ENCODE measurements around the gene JADE2.

JADE2 gene

DNA sequence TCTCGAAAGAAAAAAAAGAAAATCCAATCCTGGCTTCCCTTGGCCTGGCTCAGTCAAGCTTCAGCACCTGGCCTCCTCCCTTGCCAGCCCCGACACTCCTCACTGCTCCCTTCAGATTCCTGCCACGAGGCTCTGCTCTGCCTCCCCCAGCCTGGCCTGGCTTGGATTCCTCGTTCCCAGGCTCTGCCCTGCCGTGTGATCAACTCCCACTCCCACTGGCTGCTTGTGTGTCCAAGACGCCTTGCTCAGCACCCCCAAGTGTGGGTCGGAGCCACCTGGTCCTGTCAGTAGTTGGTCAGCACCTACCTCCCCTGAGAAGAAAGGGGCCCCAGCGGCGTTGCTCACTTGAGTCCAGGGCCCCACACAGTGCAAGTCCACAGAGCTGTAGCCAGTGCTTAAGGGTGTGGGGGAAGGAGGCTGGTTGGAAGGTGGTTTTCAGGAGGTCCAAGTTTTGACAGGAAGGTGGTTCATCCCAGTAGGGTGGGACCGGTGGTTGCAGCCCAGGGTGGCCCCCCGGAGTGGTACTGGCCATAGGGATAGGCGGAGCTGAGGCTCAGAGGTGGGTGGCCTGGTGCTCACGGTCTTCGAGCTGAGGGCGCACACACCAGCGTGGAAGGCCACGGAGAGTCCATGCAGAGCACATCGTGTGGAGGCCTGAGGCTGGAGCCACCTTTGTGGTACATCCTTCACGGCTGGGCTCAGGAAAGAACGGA, 46.4 kb downstream of the JADE2 start:
- DNase-seq, result no peak

DNA sequence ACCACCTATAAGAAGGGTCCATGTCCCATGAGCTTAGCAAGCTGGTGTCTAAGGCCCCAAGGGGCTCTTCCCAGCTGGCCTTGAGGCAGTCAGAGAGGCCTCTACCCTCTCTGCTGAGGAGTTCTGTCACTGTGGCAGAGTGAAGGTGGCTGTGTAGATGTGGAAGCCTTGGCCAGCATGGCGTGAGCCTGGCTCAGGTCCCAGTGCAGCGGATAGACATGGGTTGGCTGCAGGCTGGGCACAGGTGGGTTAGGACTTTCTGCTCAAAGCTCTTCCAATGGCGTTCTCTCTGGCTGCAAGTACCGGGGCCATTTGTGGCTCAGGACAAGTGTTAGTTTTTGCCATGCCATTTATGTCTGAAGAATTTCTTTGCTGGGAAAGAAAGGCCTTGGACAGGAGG, 47.3 kb downstream of the JADE2 start:
- DNase-seq, result no peak

DNA sequence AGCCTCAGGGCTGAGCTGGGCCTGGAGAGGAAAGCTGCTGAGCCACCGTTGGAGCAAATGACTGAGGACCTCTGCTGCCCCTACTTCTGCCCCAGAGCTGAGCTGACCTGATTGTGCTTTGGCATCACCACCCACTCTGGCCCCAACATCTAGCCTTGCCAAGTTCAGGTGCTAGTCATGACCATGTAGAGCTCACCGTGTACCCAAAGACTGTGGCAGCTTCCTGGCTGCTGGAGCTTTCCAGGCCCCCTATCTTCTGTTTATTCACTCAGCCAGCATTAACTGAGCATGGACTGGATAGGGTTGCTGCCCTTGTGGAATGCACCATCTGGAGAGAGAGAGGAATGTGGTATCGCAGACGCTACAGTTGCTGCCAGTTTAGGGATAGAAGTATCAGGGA, 49.1 kb downstream of the JADE2 start:
- no peak for DNase-seq

DNA sequence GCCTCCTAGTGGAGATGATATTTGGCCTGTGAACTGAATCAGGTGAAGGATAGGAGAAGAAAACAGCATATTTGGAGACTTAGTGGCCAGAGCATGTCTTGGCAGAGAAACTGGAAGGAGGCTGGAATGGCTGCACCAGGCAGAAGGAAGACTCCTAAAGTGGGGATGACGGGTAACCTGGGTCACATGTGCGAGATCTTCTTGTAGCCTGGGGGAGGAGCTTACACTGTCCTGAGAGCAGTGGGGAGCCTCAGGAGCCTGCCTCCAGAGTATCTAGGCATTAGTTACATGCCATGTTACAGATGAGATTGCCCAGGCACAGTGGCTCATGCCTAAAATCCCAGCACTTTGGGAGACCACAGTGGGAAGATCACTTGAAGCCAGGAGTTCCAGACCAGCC, 49.8 kb downstream of the JADE2 start:
- no peak for DNase-seq

DNA sequence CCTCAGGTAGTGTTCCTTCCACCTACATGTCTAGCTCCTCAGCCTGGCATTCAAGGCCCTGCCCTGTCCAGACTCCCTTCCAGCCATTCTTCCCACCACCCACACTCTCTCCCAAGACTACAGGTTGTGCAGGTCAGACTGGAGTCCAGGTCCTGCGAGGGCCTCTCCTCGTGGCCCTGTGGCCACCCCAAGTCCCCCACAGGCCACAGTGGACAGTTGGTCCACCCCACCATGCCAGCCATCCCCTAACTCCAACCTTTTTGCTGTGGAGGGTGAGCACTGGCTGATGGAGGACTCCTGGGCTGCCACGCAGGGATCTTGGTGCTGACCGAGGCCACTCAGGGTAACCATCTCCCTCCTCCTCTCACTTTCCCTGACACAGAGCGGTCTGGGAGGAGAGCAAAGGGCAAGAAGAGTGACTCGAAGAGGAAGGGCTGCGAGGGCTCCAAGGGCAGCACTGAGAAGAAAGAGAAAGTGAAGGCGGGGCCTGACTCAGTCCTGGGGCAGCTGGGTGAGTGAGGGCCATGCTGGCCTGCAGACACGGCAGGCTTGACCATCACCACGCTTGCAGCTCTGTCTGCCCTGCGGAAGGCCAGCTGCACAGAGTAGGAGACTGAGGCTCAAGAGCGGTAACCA, 51.0 kb downstream of the JADE2 start:
- DNase-seq, result no peak

DNA sequence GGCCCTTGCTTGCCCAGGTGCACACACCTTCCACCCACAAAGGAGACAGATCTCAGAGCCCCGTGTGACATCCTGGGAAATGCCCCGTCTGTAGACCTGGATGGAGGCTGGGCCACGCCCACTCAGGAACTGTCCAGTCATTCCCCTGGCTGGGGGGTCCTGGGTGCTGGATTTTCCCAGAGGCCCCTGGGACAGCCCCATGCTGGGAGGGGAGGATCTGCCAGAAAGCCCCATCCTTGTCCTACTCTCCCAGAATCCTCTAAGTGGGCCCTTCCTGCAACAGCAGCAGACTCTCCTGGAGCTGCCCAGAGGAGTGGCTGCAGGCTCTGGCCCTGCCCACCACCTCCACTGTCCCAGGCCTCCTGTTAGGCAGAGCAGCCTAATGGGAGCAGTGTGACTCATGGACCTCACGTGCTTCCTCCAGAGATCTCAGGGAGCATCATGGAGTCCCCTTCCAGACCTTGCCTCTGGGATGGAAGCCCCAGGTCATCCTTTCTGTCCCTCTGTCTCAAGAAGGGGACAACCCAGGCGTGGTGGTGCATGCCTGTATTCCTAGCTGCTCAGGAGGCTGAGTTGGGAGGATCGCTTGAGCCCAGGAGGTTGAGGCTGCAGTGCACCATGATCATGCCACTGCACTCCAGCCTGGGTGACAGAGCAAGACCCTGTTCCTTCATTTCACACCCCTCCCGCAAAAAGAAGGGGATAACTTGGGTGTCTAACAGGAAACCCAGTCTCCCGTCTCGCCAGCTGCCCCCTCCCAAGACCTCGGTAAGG, 51.7 kb downstream of the JADE2 start:
- no peak for DNase-seq

DNA sequence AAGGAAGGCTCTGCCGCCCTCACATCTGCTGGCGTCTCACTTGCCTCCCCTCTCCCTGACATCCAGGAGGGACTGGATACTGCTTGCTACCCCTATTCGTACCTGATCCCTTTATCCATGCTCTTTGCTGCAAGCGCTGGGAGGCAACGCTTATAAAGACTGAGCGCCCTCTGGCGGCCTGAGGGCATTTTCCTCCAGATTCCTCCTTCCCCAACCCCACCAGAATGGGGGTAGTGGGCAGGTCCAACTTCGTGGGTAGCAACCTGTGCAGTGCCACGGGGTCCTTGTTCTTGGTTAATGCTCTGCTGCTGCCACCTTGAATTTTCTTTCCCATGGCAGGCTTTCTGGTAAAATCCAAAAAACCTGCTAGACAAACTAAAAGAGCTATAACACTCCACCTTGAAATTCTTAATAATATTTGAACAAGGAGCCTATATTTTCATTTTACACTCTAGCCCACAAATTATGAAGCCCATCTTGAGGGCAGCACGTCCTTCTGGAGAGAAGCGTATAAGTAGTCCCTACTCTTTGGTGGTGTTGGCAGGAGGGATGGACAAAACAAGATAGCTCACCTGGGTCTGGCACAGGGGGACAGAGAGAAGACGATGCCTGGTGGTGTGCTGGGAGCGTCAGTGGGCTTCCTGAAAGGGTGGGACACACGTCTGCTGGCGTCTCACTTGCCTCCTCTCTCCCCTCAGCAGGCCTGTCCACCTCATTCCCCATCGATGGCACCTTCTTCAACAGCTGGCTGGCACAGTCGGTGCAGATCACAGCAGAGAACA, 52.5 kb downstream of the JADE2 start:
- no peak for DNase-seq

DNA sequence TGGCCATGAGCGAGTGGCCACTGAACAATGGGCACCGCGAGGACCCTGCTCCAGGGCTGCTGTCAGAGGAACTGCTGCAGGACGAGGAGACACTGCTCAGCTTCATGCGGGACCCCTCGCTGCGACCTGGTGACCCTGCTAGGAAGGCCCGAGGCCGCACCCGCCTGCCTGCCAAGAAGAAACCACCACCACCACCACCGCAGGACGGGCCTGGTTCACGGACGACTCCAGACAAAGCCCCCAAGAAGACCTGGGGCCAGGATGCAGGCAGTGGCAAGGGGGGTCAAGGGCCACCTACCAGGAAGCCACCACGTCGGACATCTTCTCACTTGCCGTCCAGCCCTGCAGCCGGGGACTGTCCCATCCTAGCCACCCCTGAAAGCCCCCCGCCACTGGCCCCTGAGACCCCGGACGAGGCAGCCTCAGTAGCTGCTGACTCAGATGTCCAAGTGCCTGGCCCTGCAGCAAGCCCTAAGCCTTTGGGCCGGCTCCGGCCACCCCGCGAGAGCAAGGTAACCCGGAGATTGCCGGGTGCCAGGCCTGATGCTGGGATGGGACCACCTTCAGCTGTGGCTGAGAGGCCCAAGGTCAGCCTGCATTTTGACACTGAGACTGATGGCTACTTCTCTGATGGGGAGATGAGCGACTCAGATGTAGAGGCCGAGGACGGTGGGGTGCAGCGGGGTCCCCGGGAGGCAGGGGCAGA, 53.3 kb downstream of the JADE2 start:
- DNase-seq, result no peak

DNA sequence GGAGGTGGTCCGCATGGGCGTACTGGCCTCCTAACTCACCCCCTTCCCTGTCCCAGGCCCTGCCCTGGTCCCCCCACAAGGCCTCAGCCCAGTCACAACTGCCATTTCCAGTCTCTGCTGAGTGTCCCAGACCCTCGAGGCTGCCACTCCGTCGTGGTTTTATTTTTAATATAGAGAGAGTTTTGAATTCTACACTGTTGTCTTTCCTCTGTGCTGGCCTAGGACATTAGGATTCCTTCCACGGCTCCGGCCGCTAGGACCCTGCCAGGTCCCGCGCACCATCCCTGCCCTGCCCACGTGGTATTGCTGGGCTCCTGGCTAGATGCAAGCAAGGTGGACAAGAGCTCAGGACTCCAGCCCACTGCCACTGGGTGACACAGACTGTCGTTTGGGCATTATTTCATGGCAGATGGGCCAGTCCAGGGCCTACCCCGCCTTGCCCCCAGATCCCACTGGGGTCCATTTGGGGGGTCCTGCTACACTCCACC, 53.9 kb downstream of the JADE2 start:
- DNase-seq, result no peak

DNA sequence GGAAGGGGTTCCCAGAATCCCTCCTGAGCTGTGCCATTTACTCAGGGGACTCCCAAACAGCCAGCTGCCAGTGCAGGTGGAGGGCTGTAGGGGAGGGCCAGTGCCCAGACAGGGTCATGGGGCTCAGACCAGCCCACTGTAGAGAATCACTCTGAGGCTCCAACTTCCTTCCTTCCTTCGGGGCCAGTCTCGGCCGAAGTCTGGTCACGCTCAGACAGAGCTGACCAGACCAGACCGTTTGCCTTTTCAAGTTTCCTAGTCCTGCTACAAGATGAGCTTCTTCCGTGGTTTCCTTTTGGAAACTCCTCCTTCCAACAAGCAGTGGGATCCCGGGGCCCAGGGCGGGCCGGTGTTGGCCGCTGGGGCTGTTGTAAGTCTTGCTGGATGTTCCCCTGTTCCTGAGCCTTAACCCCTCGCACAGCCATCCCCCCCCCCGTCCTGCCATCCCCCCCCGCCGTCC, 54.6 kb downstream of the JADE2 start:
- DNase-seq, result no peak

DNA sequence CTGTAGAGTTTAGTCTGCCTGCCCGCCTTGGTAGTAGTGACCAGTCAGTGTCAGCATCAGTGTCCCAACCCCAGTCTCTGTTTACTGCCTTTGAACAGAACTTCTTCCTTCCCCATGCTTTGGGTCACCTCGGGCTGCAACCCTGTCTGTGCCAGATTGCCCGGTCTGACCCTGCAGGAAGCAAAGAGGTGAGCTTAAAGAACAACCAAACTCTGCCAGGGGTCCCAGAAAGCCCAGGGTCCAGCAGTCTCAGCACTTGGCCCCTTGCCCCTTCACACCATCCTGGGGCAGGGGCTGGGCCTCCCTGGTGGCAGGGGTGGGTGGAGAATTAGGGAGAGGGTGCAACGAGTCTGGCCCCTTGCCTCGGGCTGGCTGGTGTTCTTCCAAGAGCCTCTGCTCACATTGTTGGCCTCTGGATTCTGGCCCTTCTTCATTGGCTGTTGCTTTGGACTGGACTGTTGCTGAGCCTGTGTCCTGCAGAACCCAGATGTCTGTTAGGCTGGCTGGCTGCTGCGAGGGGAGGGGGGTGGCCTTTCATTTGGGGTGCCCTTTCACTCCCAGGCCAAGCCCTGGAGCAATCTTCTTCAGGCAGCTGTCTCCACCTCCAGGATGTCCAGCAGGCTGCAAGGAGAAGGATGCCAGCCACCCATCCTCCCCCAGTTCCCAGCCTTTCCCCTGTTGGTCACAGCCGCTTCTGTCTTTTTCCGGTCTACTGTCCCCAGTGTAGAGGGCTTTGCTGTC, 55.9 kb downstream of the JADE2 start:
- no peak for DNase-seq

DNA sequence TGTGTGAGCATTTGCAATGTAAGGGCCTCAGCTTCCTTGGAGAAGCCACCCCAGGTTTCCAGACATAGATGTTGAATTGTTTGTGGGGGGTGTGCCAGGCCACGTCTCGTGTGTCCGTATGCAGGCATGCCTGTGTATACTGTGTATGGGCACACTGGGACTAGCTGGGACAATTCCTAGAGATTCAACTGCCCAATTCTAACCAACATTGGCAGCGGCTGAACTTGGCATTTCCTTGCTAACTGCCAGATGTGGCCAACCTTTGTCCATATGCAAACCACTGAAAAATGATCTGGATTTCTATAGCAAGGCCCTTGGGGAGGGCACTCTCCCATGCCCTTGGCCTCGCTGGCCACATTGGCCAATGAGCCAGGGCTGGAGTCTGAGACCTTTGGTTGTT, 56.8 kb downstream of the JADE2 start:
- no peak for DNase-seq

DNA sequence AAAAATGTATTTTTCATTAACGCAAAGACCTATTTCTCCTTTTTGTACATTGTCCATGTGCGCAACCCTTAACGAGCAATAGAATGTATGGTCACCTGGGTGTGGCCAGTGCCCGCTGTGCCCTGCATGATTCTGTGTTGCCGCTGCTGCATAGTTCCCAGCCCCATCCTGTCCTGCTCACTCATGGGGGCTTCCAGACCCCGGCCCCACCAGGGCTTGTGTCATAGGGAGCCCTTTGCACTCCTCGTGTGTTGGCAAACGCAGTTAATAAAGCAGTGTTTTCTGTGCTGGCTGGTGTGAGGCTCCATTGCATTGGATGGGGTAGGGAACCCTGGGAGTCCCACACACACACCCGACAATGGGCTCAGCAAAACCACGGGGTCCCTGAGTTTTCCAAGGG, 57.5 kb downstream of the JADE2 start:
- DNase-seq, result no peak

DNA sequence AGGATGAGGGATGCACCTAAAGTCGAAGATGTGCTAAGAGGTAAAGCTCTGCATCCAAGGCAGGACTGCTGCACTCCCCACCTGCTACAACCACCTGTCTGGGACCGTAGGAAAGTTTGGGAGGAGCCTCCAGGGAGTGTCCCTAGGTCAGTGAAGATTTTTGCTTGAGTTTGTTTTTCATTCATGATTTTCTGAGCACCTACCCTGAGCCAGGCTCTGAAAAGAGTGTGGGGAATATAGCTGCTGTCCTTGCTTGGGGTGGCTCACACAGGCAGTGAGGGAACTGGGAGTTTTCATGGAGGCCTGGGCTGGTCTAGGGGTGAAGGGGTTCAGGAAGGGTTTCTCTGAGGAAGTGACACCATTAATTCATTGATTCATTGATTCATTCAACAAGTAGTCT, 58.3 kb downstream of the JADE2 start:
- no peak for DNase-seq

DNA sequence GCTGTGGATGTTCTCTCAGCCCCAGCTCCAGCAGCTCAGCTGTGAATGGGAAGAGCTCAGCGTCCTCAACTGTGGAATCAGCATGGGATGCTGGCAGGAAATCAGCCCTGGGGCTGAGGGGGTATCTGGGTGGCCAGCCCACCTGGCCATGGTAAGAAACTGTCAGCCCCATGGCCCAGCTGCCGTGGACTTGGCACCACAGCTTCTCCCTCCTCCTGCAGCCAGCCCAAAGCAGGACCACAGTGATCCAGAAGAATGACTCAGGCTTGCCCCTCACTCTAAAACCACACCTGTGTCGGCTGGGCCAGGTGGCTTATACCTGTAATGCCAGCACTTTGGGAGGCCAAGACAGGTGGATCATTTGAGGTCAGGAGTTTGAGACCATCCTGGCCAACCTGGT, 59.2 kb downstream of the JADE2 start:
- no peak for DNase-seq

DNA sequence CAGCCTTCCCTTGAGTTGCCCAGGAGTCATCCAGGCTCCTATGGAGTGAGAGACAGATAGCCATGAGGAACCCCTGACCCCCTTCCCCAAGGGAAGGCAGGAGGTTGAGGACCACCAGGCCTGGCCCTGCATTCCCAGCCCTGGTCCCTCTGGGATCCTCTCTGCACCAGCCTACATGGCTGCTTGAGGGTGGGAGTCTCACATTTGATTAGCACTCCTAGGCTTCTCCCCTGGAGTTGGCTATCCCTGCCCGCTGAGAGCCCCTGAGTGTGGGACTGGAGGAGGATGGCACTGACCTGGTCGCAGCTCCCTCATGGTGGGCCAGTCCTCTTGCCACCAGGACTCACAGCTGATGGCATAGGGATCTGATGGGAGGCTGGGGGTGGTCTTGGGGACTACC, 60.5 kb downstream of the JADE2 start:
- no peak for DNase-seq

DNA sequence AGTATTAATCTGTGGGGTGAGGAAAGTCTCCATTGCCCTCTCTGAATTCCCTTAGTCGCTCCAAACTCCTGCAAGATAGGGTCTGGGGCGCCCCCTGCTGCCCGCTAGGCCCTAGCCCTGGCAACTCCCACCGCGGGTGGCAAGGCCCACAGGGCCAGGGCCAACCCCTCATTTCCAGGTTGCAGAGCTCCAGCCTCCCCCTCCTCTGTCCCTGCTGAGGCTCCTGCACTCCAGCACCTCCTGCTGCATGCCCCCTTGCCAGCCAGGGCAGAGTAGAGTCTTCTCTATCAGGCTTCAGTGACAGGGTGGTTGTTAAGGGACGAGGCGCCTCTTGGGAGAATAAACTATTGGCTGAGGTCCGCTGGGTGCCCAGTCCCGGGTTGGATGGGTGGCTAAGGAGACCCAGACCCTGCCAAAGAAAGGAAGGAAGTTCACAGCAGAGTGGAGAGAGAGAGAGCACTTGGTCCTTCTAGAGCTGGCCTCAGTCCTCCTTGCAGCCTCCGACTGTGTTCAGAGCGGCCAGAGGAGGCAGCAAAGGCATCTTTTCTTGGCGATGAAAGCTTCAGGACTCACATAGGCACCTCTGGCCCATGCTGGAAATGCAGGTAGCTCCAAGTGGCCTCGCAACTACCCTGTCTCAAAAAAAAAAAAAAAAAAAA, 61.5 kb downstream of the JADE2 start:
- DNase-seq, result peak; percentile 38

DNA sequence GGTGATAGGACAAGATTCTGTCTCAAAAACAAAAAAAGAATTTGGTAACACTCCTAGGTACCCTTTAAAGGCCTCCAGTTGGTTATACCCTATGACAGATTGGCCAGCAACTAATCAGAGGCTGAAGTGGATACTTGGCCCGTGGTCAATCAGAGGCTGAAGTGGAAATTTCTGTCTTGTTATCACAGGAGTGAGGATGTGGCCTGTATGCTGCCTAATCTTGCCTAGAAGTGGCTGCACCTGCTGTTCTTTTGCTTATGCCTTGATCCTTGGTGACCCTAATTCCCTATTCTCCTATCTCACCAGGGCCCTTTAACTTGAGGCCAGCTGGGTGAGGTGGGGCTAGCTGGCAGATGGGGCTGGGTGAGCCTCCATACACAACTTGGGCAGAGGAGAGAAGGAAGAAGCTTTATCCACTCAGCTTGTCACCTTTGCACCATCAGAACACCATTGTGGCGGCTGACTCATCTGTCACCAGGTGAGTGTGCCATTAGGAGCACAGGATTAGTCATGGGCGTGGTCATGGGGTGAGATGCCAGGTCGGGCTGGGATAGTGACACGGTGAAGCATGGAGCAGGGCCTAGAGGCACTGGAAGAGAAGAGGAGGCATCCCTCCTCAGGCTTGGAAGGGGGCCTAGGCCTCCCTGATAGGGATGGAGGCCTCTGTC, 65.7 kb downstream of the JADE2 start:
- DNase-seq, result no peak

DNA sequence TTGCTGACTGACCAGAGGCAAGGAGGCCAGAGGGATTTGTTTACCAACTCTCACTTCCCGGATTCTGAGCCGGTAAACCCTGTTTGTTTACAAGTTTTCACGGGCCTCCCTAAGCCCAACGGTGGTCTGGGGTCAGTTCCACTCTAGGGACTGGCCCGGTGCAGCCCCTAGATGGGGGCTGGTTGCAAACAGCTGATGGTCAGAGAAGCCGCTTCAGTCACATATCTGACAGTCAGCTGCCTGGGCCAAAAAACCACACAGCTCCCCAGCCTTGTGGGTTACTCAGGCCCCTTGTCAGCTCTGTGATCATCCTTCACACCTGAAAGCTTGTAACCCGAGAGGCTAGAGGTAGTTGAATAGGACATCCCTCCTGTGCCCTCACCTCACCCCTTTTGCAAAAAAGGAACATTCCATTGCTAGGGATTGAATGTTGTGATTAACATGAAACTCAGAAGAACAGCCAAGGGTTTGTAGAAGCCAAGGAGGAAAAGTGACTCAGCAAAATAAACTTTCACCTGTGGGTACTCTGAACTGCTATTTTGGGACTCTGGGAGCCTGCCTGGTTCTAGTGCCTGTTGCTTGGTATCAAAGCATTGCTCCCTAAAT, 66.8 kb downstream of the JADE2 start:
- no peak for DNase-seq

DNA sequence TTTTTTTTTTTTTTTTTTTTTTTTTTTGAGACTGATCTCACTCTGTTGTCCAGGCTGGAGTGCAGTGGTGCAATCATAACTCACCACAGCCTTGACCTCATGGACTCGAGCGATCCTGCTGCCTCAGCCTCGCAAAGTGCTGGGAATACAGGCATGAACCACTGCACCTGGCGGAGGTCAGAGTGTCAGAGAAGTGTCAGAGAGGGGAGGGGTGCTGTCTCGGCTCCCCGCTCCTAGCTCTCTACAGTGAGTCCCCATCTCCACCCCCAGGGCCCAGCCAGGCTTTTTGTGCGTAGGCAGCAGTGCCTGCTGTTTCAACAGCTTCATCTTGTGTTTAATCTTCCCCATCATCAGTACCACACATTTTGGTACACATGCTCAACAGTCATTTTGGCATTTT, 68.9 kb downstream of the JADE2 start:
- no peak for DNase-seq

Data from SIG-M5 (cell line).